GM18520 (cell line): ENCODE measurements around the gene TBC1D8B.

Source experiments
- ATAC-seq: cut with Tn5 transposase; IDR thresholded peaks from one replicate; pipeline ENCODE4 v1.9.1; 2021; ENCODE audit not compliant: unreplicated experiment

Gene TBC1D8B

GRCh38 chrX:106897259-106897658 lies 94.8 kb downstream of the TBC1D8B start:
- no peak for ATAC-seq

GRCh38 chrX:106898462-106898861 lies 96.0 kb downstream of the TBC1D8B start:
- peak; percentile 68 for ATAC-seq

GRCh38 chrX:106899276-106899675 lies 96.8 kb downstream of the TBC1D8B start:
- no peak for ATAC-seq

- ATAC-seq: no peak
Observed at GRCh38 chrX:106899841-106900240, 97.4 kb downstream of the TBC1D8B start.

GRCh38 chrX:106901341-106901740 lies 98.9 kb downstream of the TBC1D8B start:
- no peak for ATAC-seq

- no peak for ATAC-seq
Observed at GRCh38 chrX:106901781-106902219, 99.3 kb downstream of the TBC1D8B start.

GRCh38 chrX:106902684-106903083 lies 100.2 kb downstream of the TBC1D8B start:
- ATAC-seq: no peak

GRCh38 chrX:106903291-106903824 lies 100.9 kb downstream of the TBC1D8B start, which contains the start of gene RIPPLY1:
RIPPLY1 (minus strand) TSS chrX:106903341; CDS start chrX:106903287, 54 bp downstream.
- no peak for ATAC-seq

GRCh38 chrX:106903856-106904528 lies 101.5 kb downstream of the TBC1D8B start:
- ATAC-seq: no peak

GRCh38 chrX:106905064-106905708 lies 102.7 kb downstream of the TBC1D8B start:
- ATAC-seq: no peak

- no peak for ATAC-seq
Observed at GRCh38 chrX:106906361-106906760, 103.9 kb downstream of the TBC1D8B start.

- ATAC-seq: no peak
Observed at GRCh38 chrX:106912864-106913263, 110.4 kb downstream of the TBC1D8B start.

GRCh38 chrX:106917830-106918500 lies 115.5 kb downstream of the TBC1D8B start:
- no peak for ATAC-seq

- no peak for ATAC-seq
Observed at GRCh38 chrX:106919932-106920452, 117.5 kb downstream of the TBC1D8B start, which contains the start of gene CLDN2. CLDN2 (plus strand) TSS chrX:106920402; CDS start chrX:106928229, 7,827 bp downstream.

GRCh38 chrX:106921637-106922036 lies 119.2 kb downstream of the TBC1D8B start:
- no peak for ATAC-seq
